CD14-positive monocyte (primary cell): Measurements from ENCODE around the gene LRRK1. TPM values are rescaled to one million over a fixed set of nuclear protein-coding genes. Genes with fewer than 3 reads are reported as not detected.

Experiments used
- DNase-seq, 3 donors: peaks; one replicate each; pipeline ENCODE4 v3.0.0-alpha.2; 2011 to 2022
- H2AFZ ChIP-seq: 2 replicates; pipeline ENCODE4 v1.6.0; 2012; ENCODE audit warnings: mild to moderate bottlenecking, low read depth, low read length, inconsistent platforms; ENCODE audit not compliant: insufficient read depth, poor library complexity, severe bottlenecking
- H3K27ac ChIP-seq, 2 donors: 1 replicate in 1 of 2; 2 replicates in 1 of 2; pipeline ENCODE4 v1.5.1; 2012 to 2013; ENCODE audit warnings: low read length in 2 of 2, control low read depth in 1 of 2, inconsistent platforms in 1 of 2, low read depth in 1 of 2, mild to moderate bottlenecking in 1 of 2
- H3K27me3 ChIP-seq, 2 donors: one replicate each; pipeline versions ENCODE4 v1.6.0 to v1.6.1; 2011 to 2013; ENCODE audit warnings: low read length in 2 of 2; ENCODE audit not compliant: control insufficient read depth in 2 of 2, insufficient read depth in 2 of 2
- H3K36me3 ChIP-seq, 2 donors: replicated peaks in 1 of 2; 1 replicate in 1 of 2; 2 replicates in 1 of 2; pipeline versions ENCODE4 v1.5.1 to v1.6.1; 2012 to 2013; ENCODE audit warnings: low read length in 2 of 2, control low read depth in 1 of 2, inconsistent platforms in 1 of 2, mild to moderate bottlenecking in 1 of 2; ENCODE audit not compliant: insufficient read depth in 2 of 2, control insufficient read depth in 1 of 2
- H3K4me1 ChIP-seq, 2 donors: 1 replicate in 1 of 2; 2 replicates in 1 of 2; pipeline versions ENCODE4 v1.5.1 to v1.6.1; 2012 to 2013; ENCODE audit warnings: low read length in 2 of 2, control low read depth in 1 of 2, inconsistent platforms in 1 of 2, mild to moderate bottlenecking in 1 of 2, moderate library complexity in 1 of 2; ENCODE audit not compliant: insufficient read depth in 2 of 2, control insufficient read depth in 1 of 2
- H3K4me2 ChIP-seq: replicated peaks from 2 replicates; pipeline ENCODE3; 2012; ENCODE audit warnings: low read length, moderate library complexity, mild to moderate bottlenecking; ENCODE audit not compliant: poor library complexity, severe bottlenecking; ENCODE audit errors: extremely low read depth
- H3K4me3 ChIP-seq, 3 experiments: fragments of 200-600 bp in 1 of 3; sonication (generic) in 1 of 3; replicated peaks in 1 of 3; 1 replicate in 2 of 3; 2 replicates in 1 of 3; pipeline ENCODE4 v1.5.1; 2011 to 2013; ENCODE audit warnings: low read length in 3 of 3, mild to moderate bottlenecking in 3 of 3, control low read depth in 2 of 3, low read depth in 2 of 3, inconsistent platforms in 1 of 3, moderate library complexity in 1 of 3
- H3K79me2 ChIP-seq: 2 replicates; pipeline ENCODE4 v1.6.0; 2012; ENCODE audit warnings: mild to moderate bottlenecking, control low read depth, inconsistent platforms, low read length, moderate library complexity; ENCODE audit not compliant: insufficient read depth
- H3K9ac ChIP-seq: 2 replicates; pipeline ENCODE4 v1.6.0; 2017; ENCODE audit warnings: low read length, mild to moderate bottlenecking; ENCODE audit not compliant: insufficient read depth, poor library complexity, severe bottlenecking
- H3K9me3 ChIP-seq, 2 donors: replicated peaks in 1 of 2; 1 replicate in 1 of 2; 2 replicates in 1 of 2; pipeline versions ENCODE4 v1.5.1 to v1.6.1; 2012 to 2013; ENCODE audit warnings: low read length in 2 of 2, control low read depth in 1 of 2; ENCODE audit not compliant: control insufficient read depth in 1 of 2, insufficient read depth in 1 of 2
- H4K20me1 ChIP-seq: 2 replicates; pipeline ENCODE4 v1.6.0; 2012; ENCODE audit warnings: mild to moderate bottlenecking, low read length, control low read depth, moderate library complexity; ENCODE audit not compliant: insufficient read depth
- H3K27ac Mint-ChIP-seq, 7 donors: one replicate each; pipeline ENCODE4 v1.8.0; 2020; ENCODE audit warnings: mild to moderate bottlenecking in 7 of 7, mixed read lengths in 7 of 7, moderate library complexity in 6 of 7, inconsistent platforms in 2 of 7
- H3K27me3 Mint-ChIP-seq, 3 donors: one replicate each; pipeline ENCODE4 v1.8.0; 2021 to 2022; ENCODE audit warnings: low read depth in 3 of 3, mild to moderate bottlenecking in 3 of 3, mixed read lengths in 3 of 3, moderate library complexity in 3 of 3, inconsistent platforms in 1 of 3
- H3K36me3 Mint-ChIP-seq, 2 donors: one replicate each; pipeline ENCODE4 v1.8.0; 2020; ENCODE audit warnings: mixed read lengths in 2 of 2, inconsistent platforms in 1 of 2, mild to moderate bottlenecking in 1 of 2
- H3K4me1 Mint-ChIP-seq: one replicate; pipeline ENCODE4 v1.8.0; 2020; ENCODE audit warnings: mild to moderate bottlenecking, mixed read lengths
- H3K4me3 Mint-ChIP-seq, 2 donors: one replicate each; pipeline ENCODE4 v1.8.0; 2020; ENCODE audit warnings: mild to moderate bottlenecking in 2 of 2, mixed read lengths in 2 of 2, moderate library complexity in 1 of 2
- H3K9me3 Mint-ChIP-seq, 7 donors: one replicate each; pipeline ENCODE4 v1.8.0; 2020 to 2022; ENCODE audit warnings: mixed read lengths in 7 of 7, mild to moderate bottlenecking in 6 of 7, moderate library complexity in 6 of 7, inconsistent platforms in 2 of 7
- CTCF ChIP-seq: fragments of 200-600 bp; IDR thresholded peaks from one replicate; pipeline ENCODE4 v1.8.0; 2022; ENCODE audit warnings: antibody characterized with exemption, mild to moderate bottlenecking
- WGBS: methylation state at CpG from one replicate; pipeline ENCODE4 v1.1.5; 2013; ENCODE audit warnings: missing lambda C conversion rate; ENCODE audit not compliant: insufficient coverage; 5-methylcytosine and 5-hydroxymethylcytosine counted together
- intact Hi-C, 2 donors: fragments of 100-400 bp; cut with micrococcal nuclease; formaldehyde crosslinking; loops; one replicate each; pipeline versions ENCODE4 v1.15.0 to v1.15.1; 2023
- polyA plus RNA-seq, 3 donors: library from polyadenylated mRNA; depleted of rRNA in 1 of 3; unstranded in 2 of 3; stranded (reverse) in 1 of 3; fragments of 300-500 nt in 2 of 3; fragments of >200 nt in 1 of 3; fragmentation: Illumina TruSeq in 2 of 3; gene quantifications; 1 replicate in 2 of 3; 2 replicates in 1 of 3; pipeline ENCODE4 v1.2.3, GENCODE V29; 2012 to 2021

LRRK1 gene
- polyA plus RNA-seq, 3 donors = 1.7 to 18.9 (median 5.4) TPM

DNA sequence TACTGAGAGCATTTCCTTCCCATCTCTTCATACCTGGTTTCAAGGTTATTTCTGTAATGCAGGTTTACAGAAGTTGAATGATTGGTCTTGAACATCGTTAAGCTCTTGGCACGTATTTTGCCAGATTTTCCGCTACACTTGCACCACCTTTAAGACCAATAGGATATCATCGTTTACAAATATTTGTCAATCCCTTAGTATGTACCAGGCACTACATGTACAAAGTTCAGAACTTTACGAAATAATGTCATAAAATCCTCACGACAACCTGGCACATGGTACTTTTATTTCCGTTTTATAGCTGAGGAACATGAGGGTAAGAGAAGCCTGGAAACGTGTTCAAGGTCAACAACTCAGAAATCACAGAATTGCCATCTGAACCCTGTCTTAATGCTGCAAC lies 6.3 kb downstream of the LRRK1 start:
- H3K36me3 Mint-ChIP-seq = peaks cover 65 to 76% of the 10 kb centered on the region in 2 donors
- peak overlapping the region in 2 of 7 donors; percentile 34 to 40 for H3K27ac Mint-ChIP-seq
- no peak for TF ChIP-seq CTCF
- intact Hi-C loops = loop anchor here in 1 of 2 donors (10.0 kb wide), 1 partner anchor 329 kb away; the partner anchor contains the start of gene CHSY1
- peaks cover 67% of the 10 kb centered on the region for H3K79me2 ChIP-seq
- H3K9me3 ChIP-seq = no peaks in the 10 kb centered on the region
- H3K36me3 ChIP-seq = peaks cover 59 to 70% of the 10 kb centered on the region in 2 donors
- H3K4me2 ChIP-seq = no peak overlapping the region
- H3K4me1 Mint-ChIP-seq = peaks cover 37% of the 10 kb centered on the region
- no peak overlapping the region for H3K4me3 Mint-ChIP-seq
- no CpG with 5 or more reads among the region's 8 CpGs for WGBS
- no peaks in the 10 kb centered on the region for H3K9me3 Mint-ChIP-seq
- peaks cover 28% of the 10 kb centered on the region in 2 donors for H3K4me1 ChIP-seq
- peaks cover 0 to 4% (median 1%) of the 10 kb centered on the region in 3 donors for H3K27me3 Mint-ChIP-seq
- no peak overlapping the region for H2AFZ ChIP-seq
- no peak overlapping the region for H3K27ac ChIP-seq
- H3K4me3 ChIP-seq = no peak overlapping the region
- no peak overlapping the region for H3K9ac ChIP-seq
- no peaks in the 10 kb centered on the region for H3K27me3 ChIP-seq
- peaks cover 53% of the 10 kb centered on the region for H4K20me1 ChIP-seq
- no peak for DNase-seq

GRCh38 chr15:100926258-100926657 lies 7.1 kb downstream of the LRRK1 start:
- Mint-ChIP-seq H3K27me3 (peaks cover 0 to 4% (median 1%) of the 10 kb centered on the region in 3 donors), H3K9me3 (no peaks in the 10 kb centered on the region), H3K4me1 (peaks cover 30% of the 10 kb centered on the region), H3K4me3 (no peak overlapping the region), H3K27ac (no peak overlapping the region), H3K36me3 (peaks cover 65 to 77% of the 10 kb centered on the region in 2 donors)
- WGBS = 97% methylated on average over 5 of the region's 11 CpGs
- no peak overlapping the region for H3K27ac ChIP-seq
- no peaks in the 10 kb centered on the region for H3K27me3 ChIP-seq
- no peak overlapping the region for H3K4me3 ChIP-seq
- TF ChIP-seq CTCF = no peak
- H4K20me1 ChIP-seq = peaks cover 46% of the 10 kb centered on the region
- no peak overlapping the region for H3K9ac ChIP-seq
- no peak overlapping the region for H3K4me2 ChIP-seq
- peaks cover 60 to 76% of the 10 kb centered on the region in 2 donors for H3K36me3 ChIP-seq
- no peaks in the 10 kb centered on the region for H3K9me3 ChIP-seq
- H3K4me1 ChIP-seq = peaks cover 21% of the 10 kb centered on the region in 2 donors
- no peak overlapping the region for H2AFZ ChIP-seq
- intact Hi-C loops = loop anchor here in 1 of 2 donors (10.0 kb wide), 1 partner anchor 329 kb away; the partner anchor contains the start of gene CHSY1
- H3K79me2 ChIP-seq = peaks cover 59% of the 10 kb centered on the region
- peak in 1 of 3 donors; percentile 15 for DNase-seq
